GM12873 (cell line): ENCODE results near the gene IL3.

Experiments
- CTCF ChIP-seq: IDR thresholded peaks from 2 replicates; pipeline ENCODE4 v1.5.1; 2012; ENCODE audit warnings: low read depth, mild to moderate bottlenecking, moderate library complexity, low read length, control low read depth; ENCODE audit not compliant: insufficient read depth; ENCODE audit errors: missing control alignments

The IL3 gene

GRCh38 chr5:132021654-132022053 is 38.8 kb upstream of the IL3 start:
- no peak for TF ChIP-seq CTCF

- no peak for TF ChIP-seq CTCF
These were observed 37.7 kb upstream of the IL3 start for GRCh38 chr5:132022737-132023136.

- TF ChIP-seq CTCF: no peak
These were observed 37.0 kb upstream of the IL3 start for GRCh38 chr5:132023258-132024116.

GRCh38 chr5:132024117-132024435 is 36.4 kb upstream of the IL3 start:
- TF ChIP-seq CTCF: no peak

- no peak for TF ChIP-seq CTCF
These were observed 35.6 kb upstream of the IL3 start for GRCh38 chr5:132024789-132025402.

GRCh38 chr5:132025403-132025971 is 35.0 kb upstream of the IL3 start:
- no peak for TF ChIP-seq CTCF

GRCh38 chr5:132026516-132027008 is 33.9 kb upstream of the IL3 start:
- no peak for TF ChIP-seq CTCF
